Transverse colon (tissue), 4 donors: ENCODE data around the gene SUSD4.

ENCODE experiments used
- CTCF ChIP-seq, 5 experiments: fragments of 200-600 bp in 3 of 5; fragments of 450-650 bp in 2 of 5; sonication (generic) in 3 of 5; IDR thresholded peaks; 1 replicate in 2 of 5; 2 replicates in 3 of 5; pipeline ENCODE4 v1.5.1; 2016 to 2017; ENCODE audit warnings: antibody characterized with exemption in 5 of 5, inconsistent platforms in 3 of 5, mild to moderate bottlenecking in 2 of 5, moderate library complexity in 1 of 5
- EP300 ChIP-seq: sonication (generic); formaldehyde crosslinking; IDR thresholded peaks from one replicate; pipeline ENCODE4 v1.6.1; 2017; ENCODE audit warnings: antibody characterized with exemption, low read depth
- POLR2A ChIP-seq: fragments of 450-650 bp; IDR thresholded peaks from one replicate; pipeline ENCODE4 v1.6.1; 2016; ENCODE audit warnings: antibody characterized with exemption, mild to moderate bottlenecking, moderate library complexity
- POLR2AphosphoS5 ChIP-seq, 3 donors: sonication (generic); formaldehyde crosslinking; IDR thresholded peaks; one replicate each; pipeline ENCODE4 v1.6.1; 2016; ENCODE audit warnings: antibody characterized with exemption in 3 of 3

- no peak for TF ChIP-seq CTCF (IDR thresholded peaks at IDR 0.05)
- TF ChIP-seq POLR2A, result no peak
- no peak for TF ChIP-seq EP300
- no peak for TF ChIP-seq POLR2AphosphoS5 (IDR thresholded peaks at IDR 0.05)
Measured at GRCh38 chr1:223248770-223249140, 115.2 kb downstream of the SUSD4 start.
